HEK293 (cell line): ENCODE results near the gene TMEM132A.

ENCODE experiments used
- CTCF ChIP-seq: fragments of 450-650 bp; formaldehyde crosslinking; IDR thresholded peaks from 2 replicates; pipeline ENCODE4 v1.5.1; 2016; ENCODE audit warnings: missing biosample characterization, missing genetic modification characterization
- KLF16 ChIP-seq: fragments of 450-650 bp; formaldehyde crosslinking; IDR thresholded peaks from 2 replicates; pipeline ENCODE4 v1.5.1; 2017; ENCODE audit warnings: missing biosample characterization, missing genetic modification characterization
- PATZ1 ChIP-seq: fragments of 450-650 bp; formaldehyde crosslinking; IDR thresholded peaks from 2 replicates; pipeline ENCODE4 v1.5.1; 2016; ENCODE audit warnings: missing biosample characterization, missing genetic modification characterization
- REST ChIP-seq: fragments of 450-650 bp; formaldehyde crosslinking; IDR thresholded peaks from 2 replicates; pipeline ENCODE4 v1.5.1; 2016; ENCODE audit warnings: missing biosample characterization, missing genetic modification characterization
- ZNF518A ChIP-seq: fragments of 450-650 bp; formaldehyde crosslinking; conservative IDR thresholded peaks from 2 replicates; pipeline ENCODE4 v1.5.1; 2016; ENCODE audit warnings: low read depth, missing biosample characterization, missing genetic modification characterization

GRCh38 chr11:60939301-60939700, 15.0 kb downstream of the TMEM132A start:
- TF ChIP-seq CTCF (tag by site-specific recombination): no peak
- TF ChIP-seq REST: no peak
- no peak for TF ChIP-seq PATZ1 (tag by site-specific recombination)
- TF ChIP-seq KLF16 (tag by site-specific recombination): no peak
- TF ChIP-seq ZNF518A: no peak
